K562 (cell line): Measurements from ENCODE around the gene SMAD3. TPM values are rescaled to one million over a fixed set of nuclear protein-coding genes. Genes with fewer than 3 reads are reported as not detected.

Source experiments
- ATAC-seq: fragments of 200-7000 bp; cut with Tn5 transposase; 3 replicates; pipeline ENCODE4 v1.9.1; 2020; ENCODE audit warnings: moderate library complexity
- BruUV-seq: library from RNA; stranded (reverse); fragments of 400-500 nt; replicated peaks from 2 replicates; lab custom pipeline; 2021; lab: Mats Ljungman, UMichigan
- CTCF ChIA-PET: fragments of 300-600 bp; formaldehyde crosslinking; extraction: SDS; loops from one replicate; lab custom pipeline; 2021; ENCODE audit warnings: low intra/inter-chr PET ratio; lab: Yijun Ruan, JAX
- POLR2A ChIA-PET: fragments of 300-600, 350-650 bp; sonication (Branson Sonifier 250); formaldehyde crosslinking; extraction: SDS; loops from one replicate; lab custom pipeline; 2021; ENCODE audit warnings: antibody characterized with exemption, inconsistent platforms; lab: Yijun Ruan, JAX
- DNase-seq, 4 experiments: peaks; one replicate each; pipeline versions ENCODE4 v3.0.0 to v3.0.0-alpha.2; 2011 to 2018; ENCODE audit warnings: low spot score in 3 of 4, mixed read lengths in 3 of 4; ENCODE audit errors: extremely low read depth in 1 of 4
- FAIRE-seq: peaks from 2 replicates; lab custom pipeline; 2011; peaks lifted over from hg19 to GRCh38; lab: Jason Lieb, UNC
- H2AFZ ChIP-seq: 2 replicates; pipeline ENCODE4 v1.6.0; 2011; ENCODE audit warnings: low read depth, low read length, control low read depth, inconsistent platforms
- H3K27ac ChIP-seq: fragments of 200-600 bp; 3 replicates; pipeline ENCODE4 v1.8.0; 2011; ENCODE audit warnings: low read depth, mild to moderate bottlenecking, control low read depth, inconsistent platforms, low read length, moderate library complexity, mixed read lengths; ENCODE audit errors: extremely low read depth
- H3K27me3 ChIP-seq, 2 experiments: fragments of 300-600 bp in 1 of 2; 2 replicates in 1 of 2; 3 replicates in 1 of 2; pipeline versions ENCODE4 v1.6.0 to v1.8.0; 2011; ENCODE audit warnings: inconsistent platforms in 2 of 2, low read length in 2 of 2, mild to moderate bottlenecking in 1 of 2, mixed read lengths in 1 of 2, moderate library complexity in 1 of 2; ENCODE audit not compliant: control insufficient read depth in 2 of 2, insufficient read depth in 2 of 2
- H3K36me3 ChIP-seq: fragments of 300-600 bp; 3 replicates; pipeline ENCODE4 v1.8.0; 2011; ENCODE audit warnings: mild to moderate bottlenecking, low read length, inconsistent platforms; ENCODE audit not compliant: control insufficient read depth, insufficient read depth
- H3K4me1 ChIP-seq, 2 experiments: fragments of 200-600 bp in 1 of 2; replicated peaks in 1 of 2; 2 replicates in 1 of 2; 3 replicates in 1 of 2; pipeline versions ENCODE4 v1.5.1 to v1.8.0; 2011; ENCODE audit warnings: inconsistent platforms in 2 of 2, low read length in 2 of 2, mild to moderate bottlenecking in 1 of 2, mixed read lengths in 1 of 2, moderate library complexity in 1 of 2; ENCODE audit not compliant: control insufficient read depth in 2 of 2, insufficient read depth in 2 of 2
- H3K4me2 ChIP-seq: 2 replicates; pipeline ENCODE4 v1.6.1; 2011; ENCODE audit warnings: low read length, control low read depth, inconsistent platforms, mixed read lengths; ENCODE audit not compliant: insufficient read depth
- H3K4me3 ChIP-seq: fragments of 200-600 bp; sonication (generic), shearing (Covaris generic); 2 replicates; pipeline ENCODE4 v1.5.1; 2016; ENCODE audit warnings: control low read depth, inconsistent platforms
- H3K79me2 ChIP-seq: fragments of 200-600 bp; 3 replicates; pipeline ENCODE4 v1.8.0; 2011; ENCODE audit warnings: low read length, inconsistent platforms; ENCODE audit not compliant: control insufficient read depth, insufficient read depth
- H3K9ac ChIP-seq, 2 experiments: 2 replicates each; pipeline versions ENCODE4 v1.6.0 to v1.6.1; 2011; ENCODE audit warnings: low read depth in 2 of 2, low read length in 2 of 2, control low read depth in 1 of 2, inconsistent platforms in 1 of 2, mild to moderate bottlenecking in 1 of 2, mixed read lengths in 1 of 2; ENCODE audit not compliant: insufficient read depth in 1 of 2
- H3K9me1 ChIP-seq: one replicate; pipeline ENCODE4 v1.6.0; 2011; ENCODE audit warnings: inconsistent platforms, mild to moderate bottlenecking, low read length, moderate library complexity; ENCODE audit not compliant: control insufficient read depth, insufficient read depth
- H3K9me3 ChIP-seq: replicated peaks from 2 replicates; pipeline ENCODE4 v1.5.1; 2011; ENCODE audit warnings: low read depth, low read length, inconsistent platforms; ENCODE audit not compliant: control insufficient read depth, insufficient read depth
- H4K20me1 ChIP-seq: replicated peaks from 2 replicates; pipeline ENCODE4 v1.6.1; 2011; ENCODE audit warnings: low read length, inconsistent platforms, mixed read lengths; ENCODE audit not compliant: control insufficient read depth, insufficient read depth
- CBX8 ChIP-seq: fragments of 200-600 bp; sonication (generic); IDR thresholded peaks from 2 replicates; pipeline ENCODE4 v1.6.1; 2012; ENCODE audit warnings: borderline replicate concordance, mixed run types, low read depth, mild to moderate bottlenecking, moderate library complexity, mixed read lengths, low read length, control low read depth, inconsistent platforms; ENCODE audit not compliant: poor library complexity, severe bottlenecking; ENCODE audit errors: extremely low read depth
- PTBP1 ChIP-seq: fragments of 200-400 bp; formaldehyde crosslinking; IDR thresholded peaks from 2 replicates; pipeline ENCODE4 v1.6.1; 2017; ENCODE audit warnings: low read depth, low read length
- RB1 ChIP-seq: fragments of 450-650 bp; IDR thresholded peaks from 2 replicates; pipeline ENCODE4 v1.6.1; 2017; ENCODE audit warnings: low read depth, mild to moderate bottlenecking
- SLC30A9 ChIP-seq: fragments of 250-450 bp; sonication (Bioruptor Pico); IDR thresholded peaks from 2 replicates; pipeline ENCODE4 v1.8.0; 2022; ENCODE audit warnings: mild to moderate bottlenecking, moderate library complexity
- TGIF2 ChIP-seq: sonication (generic); formaldehyde crosslinking; IDR thresholded peaks from 2 replicates; pipeline ENCODE4 v1.8.1; 2022; ENCODE audit warnings: mild to moderate bottlenecking, missing genetic modification reagents, moderate library complexity
- ZBTB1 ChIP-seq: sonication (generic); formaldehyde crosslinking; IDR thresholded peaks from 2 replicates; pipeline ENCODE4 v1.8.1; 2023; ENCODE audit warnings: missing genetic modification reagents, low read depth, mild to moderate bottlenecking, borderline replicate concordance
- WGBS: fragments of 100-300 bp; shearing (Covaris generic); methylation state at CpG from one replicate; pipeline ENCODE4 v1.1.6; 2016; ENCODE audit warnings: low coverage, mixed read lengths; ENCODE audit not compliant: insufficient coverage; ENCODE audit errors: missing lambda C conversion rate; 5-methylcytosine and 5-hydroxymethylcytosine counted together
- in situ Hi-C: fragments of 300-500 bp; cut with MboI; formaldehyde crosslinking; loops from 4 replicates; pipeline ENCODE4 v1.15.0; 2018; ENCODE audit warnings: inconsistent platforms, mixed read lengths
- intact Hi-C: fragments of 100-400 bp; cut with micrococcal nuclease; formaldehyde crosslinking; loops from 2 replicates; pipeline ENCODE4 v1.14.2; 2022
- polyA plus RNA-seq, 8 experiments: library from polyadenylated mRNA; depleted of rRNA in 4 of 8; stranded (reverse) in 5 of 8; unstranded in 3 of 8; fragments of >200 nt; fragmentation: Nextera tagmentation in 2 of 8; fragmentation: Illumina TruSeq in 1 of 8; extraction: Ambion mirVana in 2 of 8; extraction: Trizol in 1 of 8; gene quantifications; 2 replicates each; pipeline versions ENCODE4 v1.2.1 to v1.2.3, GENCODE V29; 2011 to 2014; ENCODE audit warnings: inconsistent platforms in 1 of 8, missing spikeins in 1 of 8
- total RNA-seq, 7 experiments: library from RNA; depleted of rRNA in 6 of 7; stranded (reverse); fragments of >200 nt in 6 of 7; fragmentation: Illumina TruSeq in 2 of 7; extraction: Trizol in 2 of 7; gene quantifications; 2 replicates each; pipeline versions ENCODE4 v1.2.1 to v1.2.3, GENCODE V29; 2011 to 2021; ENCODE audit warnings: low replicate concordance in 1 of 7
- TF ChIP-seq, protein P1 (sequence below): sonication (generic); formaldehyde crosslinking; IDR thresholded peaks from 2 replicates; pipeline ENCODE4 v1.9.0; 2022; ENCODE audit warnings: mild to moderate bottlenecking, missing genetic modification reagents
- TF ChIP-seq, protein P2 (sequence below): sonication (generic); IDR thresholded peaks from 2 replicates; pipeline ENCODE4 v1.6.1; 2016

The SMAD3 gene
- total and polyA plus RNA-seq, 9 of the 15 experiments (the other 6 are each of a cell fraction or from before 2014, with no cell fraction given) = 4.3 to 39.2 (median 11.1) TPM

DNA sequence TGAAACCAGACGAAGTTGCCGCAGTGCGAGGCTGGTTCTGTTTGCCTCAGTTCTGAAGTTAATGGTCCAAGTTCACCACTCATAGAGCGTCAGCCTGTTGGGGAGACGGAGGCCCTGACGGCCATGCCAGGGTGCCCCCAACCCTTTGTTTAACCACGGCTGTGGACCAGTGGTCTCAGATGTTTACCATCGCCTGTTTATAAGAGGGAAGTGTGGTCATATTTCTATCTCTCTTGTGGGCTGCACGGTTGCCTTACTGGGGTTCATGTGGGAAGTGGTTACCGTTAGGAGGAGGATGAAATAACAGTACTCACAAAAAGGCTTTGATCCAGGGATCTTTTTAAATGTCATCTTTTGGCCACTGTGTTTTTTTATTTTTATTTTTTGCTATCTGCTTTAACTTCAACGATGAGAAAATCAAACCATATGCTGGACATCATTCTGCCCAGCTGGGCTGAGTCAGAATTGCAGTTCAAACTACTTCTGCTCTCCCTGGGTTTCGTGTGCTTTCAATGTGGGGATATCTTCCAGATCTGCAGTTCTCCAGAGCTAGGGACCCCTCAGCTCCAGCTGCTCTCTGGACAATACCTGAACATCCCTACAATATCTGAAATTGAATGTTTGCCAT, 17.8 kb downstream of the SMAD3 start:
- no TSS peak for BruUV-seq
- H4K20me1 ChIP-seq = no peaks in the 10 kb centered on the region
- no peak overlapping the region for H3K4me2 ChIP-seq
- ChIA-PET POLR2A (interaction anchor here (0.7 to 5.0 kb wide), 2 partner anchors 14 to 1103 kb away, joined by 3 to 40 read pairs; no protein-coding TSS in a partner anchor), CTCF (no interaction called here)
- ATAC-seq = no peak
- 75% methylated on average over 12 of the region's 12 CpGs for WGBS
- peak overlapping the region in 1 of 2 experiments; percentile 49; a peak in 1 of 4 replicates for H3K9ac ChIP-seq
- no peak overlapping the region for H3K27ac ChIP-seq
- no peaks in the 10 kb centered on the region for H3K27me3 ChIP-seq
- peaks cover 28 to 66% of the 10 kb centered on the region in 2 experiments for H3K4me1 ChIP-seq
- no peaks in the 10 kb centered on the region for H3K9me1 ChIP-seq
- peaks cover 5% of the 10 kb centered on the region; the same call in 1 of the 2 replicates for H3K9me3 ChIP-seq
- intact Hi-C loops (loop anchor here (5.0 kb wide), 1 partner anchor 131 kb away; no protein-coding TSS in a partner anchor), in situ Hi-C loops (no loop called here)
- no peak for TF ChIP-seq PTBP1
- TF ChIP-seq, protein P1, sequence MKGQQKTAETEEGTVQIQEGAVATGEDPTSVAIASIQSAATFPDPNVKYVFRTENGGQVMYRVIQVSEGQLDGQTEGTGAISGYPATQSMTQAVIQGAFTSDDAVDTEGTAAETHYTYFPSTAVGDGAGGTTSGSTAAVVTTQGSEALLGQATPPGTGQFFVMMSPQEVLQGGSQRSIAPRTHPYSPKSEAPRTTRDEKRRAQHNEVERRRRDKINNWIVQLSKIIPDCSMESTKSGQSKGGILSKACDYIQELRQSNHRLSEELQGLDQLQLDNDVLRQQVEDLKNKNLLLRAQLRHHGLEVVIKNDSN (CRISPR knock-in tag) = no peak
- no peak for TF ChIP-seq RB1
- no peak for TF ChIP-seq TGIF2 (CRISPR knock-in tag)
- TF ChIP-seq SLC30A9 (CRISPR knock-in tag) = no peak
- peak; percentile 70; the same call in 1 of the 2 replicates for TF ChIP-seq ZBTB1 (CRISPR knock-in tag)
- TF ChIP-seq CBX8 = no peak
- TF ChIP-seq, protein P2, sequence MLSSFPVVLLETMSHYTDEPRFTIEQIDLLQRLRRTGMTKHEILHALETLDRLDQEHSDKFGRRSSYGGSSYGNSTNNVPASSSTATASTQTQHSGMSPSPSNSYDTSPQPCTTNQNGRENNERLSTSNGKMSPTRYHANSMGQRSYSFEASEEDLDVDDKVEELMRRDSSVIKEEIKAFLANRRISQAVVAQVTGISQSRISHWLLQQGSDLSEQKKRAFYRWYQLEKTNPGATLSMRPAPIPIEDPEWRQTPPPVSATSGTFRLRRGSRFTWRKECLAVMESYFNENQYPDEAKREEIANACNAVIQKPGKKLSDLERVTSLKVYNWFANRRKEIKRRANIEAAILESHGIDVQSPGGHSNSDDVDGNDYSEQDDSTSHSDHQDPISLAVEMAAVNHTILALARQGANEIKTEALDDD = no peak
- no peak for FAIRE-seq
- peaks cover 89% of the 10 kb centered on the region for H3K79me2 ChIP-seq
- H3K36me3 ChIP-seq = peaks cover 14% of the 10 kb centered on the region; the same call in 2 of the 3 replicates
- H3K4me3 ChIP-seq = no peak overlapping the region
- H2AFZ ChIP-seq = no peak overlapping the region
- no peak for DNase-seq
